AG08396 (cell line): Measurements from ENCODE around the gene STON1.
"Not testable (repeated sequence)": the region's sequence is repeated elsewhere in the genome, so short reads cannot be mapped to it uniquely, and the experiment has no call there.

Experiments used
- DNase-seq: peaks from one replicate; pipeline ENCODE4 v3.0.0; 2012; ENCODE audit warnings: low spot score, mixed read lengths

The STON1 gene

GRCh38 chr2:48527226-48527885 lies 2.6 kb upstream of the STON1 start:
- DNase-seq: no peak

DNA sequence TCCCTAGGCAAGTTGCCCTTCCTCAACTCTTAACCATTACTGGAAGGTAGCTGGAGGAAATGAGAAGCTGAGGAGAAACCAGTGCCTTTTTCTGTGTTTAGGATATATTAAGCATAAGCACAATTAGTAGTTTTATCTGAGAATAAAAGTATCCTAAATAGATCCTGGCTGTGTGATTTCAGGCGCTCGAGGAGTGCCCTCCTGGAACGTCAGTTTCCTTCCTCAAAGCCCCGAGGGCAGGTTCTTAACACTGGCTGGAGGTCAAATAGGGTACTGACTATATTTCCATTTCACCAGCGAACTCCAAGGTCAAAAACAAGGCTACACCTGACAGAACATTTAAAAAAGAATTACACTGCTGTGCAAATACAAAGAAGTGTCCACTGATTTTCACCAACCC lies 1.5 kb upstream of the STON1 start:
- DNase-seq: no peak

GRCh38 chr2:48529194-48529593 lies 760 bp upstream of the STON1 start:
- DNase-seq: no peak

- no peak for DNase-seq
These were observed 300 bp upstream of the STON1 start for GRCh38 chr2:48529676-48530032.

GRCh38 chr2:48531141-48531648 lies 1.2 kb downstream of the STON1 start:
- DNase-seq: peak; percentile 78

DNA sequence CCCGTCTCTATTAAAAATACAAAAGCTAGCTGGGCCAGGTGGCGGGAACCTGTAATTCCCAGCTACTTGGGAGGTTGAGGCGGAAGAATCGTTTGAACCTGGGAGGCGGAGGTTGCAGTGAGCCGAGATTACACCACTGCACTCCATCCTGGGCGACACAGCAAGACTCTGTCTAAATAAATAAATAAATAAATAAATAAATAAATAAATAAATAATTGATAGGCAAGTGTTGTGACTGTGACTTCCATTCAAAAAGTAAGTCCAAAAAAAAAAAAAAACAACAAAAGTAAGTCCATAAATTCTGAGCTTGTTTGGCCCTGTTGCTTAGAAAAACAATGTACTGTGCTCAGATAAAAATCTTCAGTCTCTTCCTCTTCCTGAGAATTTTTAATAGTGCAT lies 2.2 kb downstream of the STON1 start:
- DNase-seq: no peak

- no peak for DNase-seq
These were observed 2.9 kb downstream of the STON1 start for GRCh38 chr2:48532824-48533223.

DNA sequence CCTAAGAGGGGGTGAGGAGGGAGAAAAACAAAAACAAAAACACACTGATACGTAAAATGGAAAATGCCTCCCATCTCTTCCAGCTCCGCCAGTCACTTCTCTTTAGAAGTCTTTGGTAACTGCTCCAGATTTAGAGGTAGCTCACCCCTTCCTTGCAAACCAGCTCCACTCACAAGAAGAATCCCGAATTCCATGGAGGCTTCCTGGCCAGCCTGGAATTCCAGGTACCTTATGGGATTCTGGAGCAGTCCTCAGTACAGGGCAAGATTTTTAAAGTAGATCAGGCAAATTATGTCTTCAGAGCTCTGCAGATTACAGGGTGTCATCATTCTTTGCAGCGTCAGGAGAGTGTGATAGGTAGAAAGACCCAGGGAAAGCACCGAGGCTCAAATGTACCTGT lies 4.8 kb downstream of the STON1 start:
- no peak for DNase-seq

DNA sequence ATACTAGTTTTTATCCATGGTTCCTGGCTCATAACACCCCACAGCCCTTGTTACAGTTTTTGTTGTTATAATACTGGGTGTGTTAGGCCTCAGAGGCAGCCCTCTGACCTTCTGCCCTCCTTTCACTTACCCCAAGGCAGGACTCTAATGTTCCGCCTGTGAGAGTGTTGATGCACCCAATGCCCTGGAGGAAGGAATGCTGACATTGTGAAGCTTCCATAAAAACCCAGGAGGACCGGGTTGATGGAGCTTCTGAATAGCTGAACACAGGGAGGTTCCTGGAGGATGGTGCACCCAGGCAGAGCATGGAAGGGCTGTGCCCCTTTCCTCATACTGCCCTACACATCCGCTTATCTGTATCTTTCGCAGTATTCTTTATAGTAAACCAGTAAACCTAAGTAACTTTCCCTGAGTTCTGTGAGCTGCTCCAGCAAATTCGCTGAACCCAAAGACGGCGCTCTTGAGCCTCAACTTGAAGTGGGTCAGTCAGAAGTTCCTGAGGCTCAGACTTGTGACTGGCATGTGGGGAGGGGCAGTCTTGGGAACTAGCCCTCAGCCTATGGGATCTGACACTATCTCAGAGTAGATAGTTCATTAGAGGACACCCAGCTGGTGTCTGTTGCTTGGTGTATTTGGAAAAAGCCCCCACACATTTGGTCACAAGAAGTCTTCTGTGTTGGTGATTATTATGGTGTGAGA lies 10.4 kb downstream of the STON1 start:
- DNase-seq: no peak

GRCh38 chr2:48541666-48542389 lies 11.9 kb downstream of the STON1 start:
- no peak for DNase-seq

DNA sequence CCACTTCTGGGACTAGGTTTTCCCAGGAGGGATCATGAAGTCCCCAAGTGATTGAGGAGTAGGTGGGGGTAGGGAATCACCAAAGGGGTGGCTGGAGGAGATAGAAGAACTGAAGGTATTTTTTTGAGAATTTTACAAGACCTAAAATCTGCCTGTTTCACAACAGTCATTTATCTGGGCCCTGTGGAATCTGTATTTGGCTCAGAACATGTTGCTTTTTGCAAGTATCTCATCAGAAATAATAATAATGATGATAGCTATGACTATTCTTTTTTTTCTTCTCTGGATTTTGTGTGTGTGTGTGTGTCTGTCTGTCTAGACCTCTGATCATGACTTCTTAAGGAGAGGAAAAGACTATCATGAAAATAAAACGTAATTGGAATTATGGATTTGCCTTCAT lies 13.9 kb downstream of the STON1 start:
- DNase-seq: no peak

DNA sequence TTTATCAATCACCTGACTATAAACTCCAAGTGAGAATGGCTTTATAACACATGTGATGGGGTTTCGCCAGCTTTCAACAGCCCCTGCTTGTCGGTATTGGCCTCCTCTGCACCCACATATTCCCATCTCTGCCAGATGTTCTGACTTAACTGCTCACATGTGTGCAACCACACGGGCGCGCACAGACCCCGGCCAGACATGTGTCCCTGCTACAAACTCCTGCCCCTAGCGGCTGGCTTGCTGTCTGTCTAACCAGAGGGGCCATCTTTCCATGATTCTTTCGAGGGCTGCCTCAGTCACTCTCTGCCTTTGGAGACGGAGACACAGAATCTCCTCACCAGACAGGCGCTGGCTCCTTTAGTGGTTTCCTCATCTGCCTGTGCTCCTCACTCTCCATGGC lies 15.3 kb downstream of the STON1 start:
- DNase-seq: no peak

DNA sequence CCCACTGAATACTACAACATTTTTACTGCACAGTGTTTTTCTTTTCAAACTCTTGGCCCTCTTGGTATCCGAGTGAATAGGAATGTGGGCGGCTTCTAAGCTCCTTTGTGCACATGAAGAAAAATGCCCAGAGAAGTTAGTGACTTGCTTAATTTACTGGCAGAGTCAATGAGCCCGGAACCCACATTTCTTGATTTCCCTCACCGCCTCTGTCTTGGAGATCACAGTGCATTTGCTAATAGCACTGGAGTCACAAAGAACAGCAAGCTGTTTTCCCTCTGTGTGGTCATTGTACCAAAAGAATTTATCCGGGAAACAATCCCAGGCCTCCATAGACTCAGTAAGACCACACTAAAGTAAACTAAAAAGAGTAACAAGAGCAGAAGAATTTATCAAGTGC lies 18.9 kb downstream of the STON1 start:
- peak; percentile 55 for DNase-seq

DNA sequence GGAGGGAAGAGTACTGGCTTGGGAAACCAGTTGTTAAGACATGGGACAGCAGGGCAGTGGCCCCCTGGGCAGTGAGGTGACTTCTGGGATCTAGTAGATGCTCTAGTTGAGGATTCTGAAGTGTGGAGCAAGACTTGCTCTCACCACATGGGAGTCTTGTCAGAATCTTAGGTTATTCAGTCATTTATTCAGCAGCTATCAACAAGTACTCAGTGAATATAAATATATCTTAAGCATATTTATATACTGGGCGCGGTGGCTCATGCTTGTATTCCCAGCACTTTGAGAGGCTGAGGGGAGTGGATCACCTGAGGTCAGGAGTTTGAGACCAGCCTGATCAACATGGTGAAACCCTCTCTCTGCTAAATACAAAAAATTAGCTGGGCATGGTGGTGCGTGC lies 20.0 kb downstream of the STON1 start:
- no peak for DNase-seq

DNA sequence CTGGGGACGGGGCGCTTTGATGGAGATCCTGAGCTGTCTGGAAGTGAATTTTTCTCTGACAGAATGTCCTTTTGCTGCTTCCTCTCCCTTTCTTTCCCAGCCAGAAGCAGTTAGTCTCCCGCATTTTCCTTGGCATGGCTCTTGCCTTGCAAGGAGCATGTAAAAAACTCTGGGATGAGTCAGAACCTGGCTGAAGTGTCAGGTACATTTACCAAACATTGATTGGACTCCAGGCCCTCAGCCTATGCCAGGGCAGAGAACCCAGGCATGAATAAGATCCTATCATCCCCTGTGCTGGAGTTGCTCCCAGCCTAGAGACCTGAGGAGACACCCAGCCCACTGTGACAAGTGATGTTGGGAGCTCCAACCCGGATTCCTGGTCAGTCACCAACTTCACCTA lies 21.6 kb downstream of the STON1 start:
- no peak for DNase-seq

DNA sequence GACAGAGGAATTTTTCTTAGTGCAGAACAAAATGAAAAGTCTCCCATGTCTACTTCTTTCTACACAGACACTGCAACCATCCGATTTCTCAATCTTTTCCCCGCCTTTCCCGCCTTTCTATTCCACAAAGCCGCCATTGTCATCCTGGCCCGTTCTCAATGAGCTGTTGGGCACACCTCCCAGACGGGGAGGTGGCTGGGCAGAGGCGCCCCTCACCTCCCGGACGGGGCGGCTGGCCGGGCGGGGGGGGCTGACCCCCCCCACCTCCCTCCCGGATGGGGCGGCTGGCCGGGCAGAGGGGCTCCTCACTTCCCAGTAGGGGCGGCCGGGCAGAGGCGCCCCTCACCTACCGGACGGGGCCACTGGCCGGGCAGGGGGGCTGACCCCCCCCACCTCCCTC lies 25.1 kb downstream of the STON1 start:
- DNase-seq: not testable (repeated sequence)

DNA sequence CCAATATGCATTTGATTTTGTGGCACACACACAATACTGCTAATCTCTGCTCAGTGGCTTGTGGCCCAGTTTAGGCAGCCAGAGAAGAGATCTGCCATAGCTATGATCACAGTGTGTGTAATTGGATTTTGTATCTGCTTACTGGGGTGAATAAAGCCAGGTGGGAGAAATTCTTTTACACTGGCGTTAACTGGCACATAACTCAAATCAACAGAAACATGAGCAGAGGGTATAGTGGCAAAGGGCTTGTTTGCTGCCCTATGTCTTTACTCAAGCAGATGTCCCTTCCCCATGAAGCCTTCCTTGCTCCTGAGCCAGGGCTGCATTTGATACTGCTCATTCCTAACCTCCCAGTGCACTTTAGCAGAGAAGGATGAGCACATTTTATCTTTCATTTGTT lies 28.5 kb downstream of the STON1 start:
- DNase-seq: no peak

GRCh38 chr2:48560546-48561209 lies 30.7 kb downstream of the STON1 start:
- DNase-seq: no peak

DNA sequence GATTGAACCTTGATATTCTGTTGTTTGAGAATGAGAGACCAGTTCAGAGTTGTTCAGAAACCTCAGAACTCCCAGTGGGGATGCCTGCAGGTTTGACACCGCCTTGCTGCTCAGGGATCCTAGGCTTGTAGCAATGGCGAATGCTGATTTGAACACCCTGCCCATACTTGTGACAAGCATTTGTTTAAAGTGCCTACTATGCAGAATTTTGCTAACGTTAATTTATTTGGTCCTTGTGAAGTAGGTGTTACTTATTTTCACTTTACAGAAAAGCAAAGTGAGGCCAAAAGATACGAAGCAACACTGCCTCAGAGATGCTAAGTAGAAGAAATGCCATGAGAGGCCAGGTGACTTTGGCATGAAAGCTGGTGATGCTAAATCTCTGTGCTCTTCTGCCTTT lies 32.3 kb downstream of the STON1 start:
- DNase-seq: no peak

GRCh38 chr2:48566592-48567310 lies 36.8 kb downstream of the STON1 start:
- DNase-seq: peak; percentile 52

- no peak for DNase-seq
These were observed 37.7 kb downstream of the STON1 start for GRCh38 chr2:48567671-48568070.

DNA sequence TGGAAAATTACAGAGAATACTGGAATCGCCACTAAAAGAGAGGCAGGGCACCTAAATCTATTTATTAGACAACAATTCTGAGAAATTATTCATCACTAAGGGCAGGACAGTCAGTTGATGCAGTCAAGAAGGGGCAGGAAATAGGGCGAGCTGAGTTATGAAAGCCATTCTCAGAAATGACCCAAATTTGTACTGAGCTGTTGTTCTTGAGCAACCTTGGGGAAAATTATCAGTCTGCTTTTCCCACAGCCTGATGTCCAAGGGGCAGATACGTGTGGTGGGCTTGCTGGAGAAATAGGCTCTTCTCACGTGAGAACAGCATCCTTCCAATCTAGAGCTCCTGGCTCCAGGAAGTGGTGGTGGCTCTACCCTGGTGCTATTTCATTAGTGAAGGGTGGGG lies 38.6 kb downstream of the STON1 start:
- no peak for DNase-seq
